ENCODE data around the gene TMEM244. TPM values are rescaled to one million over a fixed set of nuclear protein-coding genes. Genes with fewer than 3 reads are reported as not detected.

Gene TMEM244
- total and polyA plus RNA-seq, 9 of the 15 experiments (the other 6 are each of a cell fraction or from before 2014, with no cell fraction given): not detected

DNA sequence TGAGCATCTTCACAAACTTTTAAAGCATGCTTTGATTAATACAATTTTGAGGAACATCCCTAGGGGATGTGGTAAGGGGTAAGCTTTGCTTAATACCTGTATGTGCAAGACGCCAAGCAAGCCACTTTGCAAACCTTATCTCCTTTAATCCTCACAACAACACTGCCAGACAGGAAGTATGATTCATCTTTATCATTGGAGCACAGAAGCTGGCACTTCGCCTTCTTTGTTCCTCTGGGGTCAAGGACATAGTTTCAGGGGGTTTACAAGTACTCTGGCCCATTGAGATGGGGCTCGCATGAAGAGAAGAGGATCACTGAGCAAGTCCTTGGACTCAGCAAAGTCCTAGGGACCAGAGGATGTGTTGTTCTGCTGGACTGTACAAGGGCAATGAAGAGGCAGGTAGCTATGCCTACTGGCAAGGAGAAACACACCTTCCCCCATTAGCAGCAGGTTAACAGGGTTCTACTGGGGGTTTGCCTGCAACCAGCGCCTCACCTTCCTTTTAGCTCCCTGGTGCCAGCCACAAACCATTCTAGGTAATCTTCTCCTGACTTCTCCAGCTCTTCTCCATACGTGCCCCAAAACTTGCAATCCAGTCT, 8.8 kb downstream of the TMEM244 start (continued):
- TF ChIP-seq RFX5 (IDR thresholded peaks at IDR 0.05; ENCODE audit: low read depth, low read length) (no peak), PURB (CRISPR knock-in tag; IDR thresholded peaks at IDR 0.05; ENCODE audit: low read depth) (no peak), FOXK2 (conservative IDR thresholded peaks at IDR 0.05 in 1 of 2, IDR thresholded peaks at IDR 0.05 in 1 of 2; ENCODE audit: low read depth in 2 of 2) (0 out of 4 replicates have a peak, but pooled peaks have one; percentile 18 to 56), SIN3A (IDR thresholded peaks at IDR 0.05; ENCODE audit: borderline replicate concordance in 2 of 2, control insufficient read depth in 1 of 2, low read depth in 2 of 2, low read length in 2 of 2) (no peak), KAT8 (IDR thresholded peaks at IDR 0.05; ENCODE audit: low read depth) (no peak), NR1H2 (CRISPR knock-in tag; IDR thresholded peaks at IDR 0.05) (no peak), MIER1 (IDR thresholded peaks at IDR 0.05; ENCODE audit: low read depth) (no peak; the same call in 1 of the 2 replicates), EWSR1 (IDR thresholded peaks at IDR 0.05; ENCODE audit: borderline replicate concordance, low read depth, partially characterized antibody) (no peak), SP2 (IDR thresholded peaks at IDR 0.05; ENCODE audit: extremely low read depth, low read depth, low read length, poor library complexity, severe bottlenecking) (no peak), DNMT1 (IDR thresholded peaks at IDR 0.05) (no peak)
- TF ChIP-seq, protein P1, sequence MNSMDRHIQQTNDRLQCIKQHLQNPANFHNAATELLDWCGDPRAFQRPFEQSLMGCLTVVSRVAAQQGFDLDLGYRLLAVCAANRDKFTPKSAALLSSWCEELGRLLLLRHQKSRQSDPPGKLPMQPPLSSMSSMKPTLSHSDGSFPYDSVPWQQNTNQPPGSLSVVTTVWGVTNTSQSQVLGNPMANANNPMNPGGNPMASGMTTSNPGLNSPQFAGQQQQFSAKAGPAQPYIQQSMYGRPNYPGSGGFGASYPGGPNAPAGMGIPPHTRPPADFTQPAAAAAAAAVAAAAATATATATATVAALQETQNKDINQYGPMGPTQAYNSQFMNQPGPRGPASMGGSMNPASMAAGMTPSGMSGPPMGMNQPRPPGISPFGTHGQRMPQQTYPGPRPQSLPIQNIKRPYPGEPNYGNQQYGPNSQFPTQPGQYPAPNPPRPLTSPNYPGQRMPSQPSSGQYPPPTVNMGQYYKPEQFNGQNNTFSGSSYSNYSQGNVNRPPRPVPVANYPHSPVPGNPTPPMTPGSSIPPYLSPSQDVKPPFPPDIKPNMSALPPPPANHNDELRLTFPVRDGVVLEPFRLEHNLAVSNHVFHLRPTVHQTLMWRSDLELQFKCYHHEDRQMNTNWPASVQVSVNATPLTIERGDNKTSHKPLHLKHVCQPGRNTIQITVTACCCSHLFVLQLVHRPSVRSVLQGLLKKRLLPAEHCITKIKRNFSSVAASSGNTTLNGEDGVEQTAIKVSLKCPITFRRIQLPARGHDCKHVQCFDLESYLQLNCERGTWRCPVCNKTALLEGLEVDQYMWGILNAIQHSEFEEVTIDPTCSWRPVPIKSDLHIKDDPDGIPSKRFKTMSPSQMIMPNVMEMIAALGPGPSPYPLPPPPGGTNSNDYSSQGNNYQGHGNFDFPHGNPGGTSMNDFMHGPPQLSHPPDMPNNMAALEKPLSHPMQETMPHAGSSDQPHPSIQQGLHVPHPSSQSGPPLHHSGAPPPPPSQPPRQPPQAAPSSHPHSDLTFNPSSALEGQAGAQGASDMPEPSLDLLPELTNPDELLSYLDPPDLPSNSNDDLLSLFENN (IDR thresholded peaks at IDR 0.05; ENCODE audit: low read depth in 2 of 2, low read length in 2 of 2): peak in 1 of 2 experiments; percentile 88; a peak in 2 of 4 replicates
- TF ChIP-seq, protein P2, sequence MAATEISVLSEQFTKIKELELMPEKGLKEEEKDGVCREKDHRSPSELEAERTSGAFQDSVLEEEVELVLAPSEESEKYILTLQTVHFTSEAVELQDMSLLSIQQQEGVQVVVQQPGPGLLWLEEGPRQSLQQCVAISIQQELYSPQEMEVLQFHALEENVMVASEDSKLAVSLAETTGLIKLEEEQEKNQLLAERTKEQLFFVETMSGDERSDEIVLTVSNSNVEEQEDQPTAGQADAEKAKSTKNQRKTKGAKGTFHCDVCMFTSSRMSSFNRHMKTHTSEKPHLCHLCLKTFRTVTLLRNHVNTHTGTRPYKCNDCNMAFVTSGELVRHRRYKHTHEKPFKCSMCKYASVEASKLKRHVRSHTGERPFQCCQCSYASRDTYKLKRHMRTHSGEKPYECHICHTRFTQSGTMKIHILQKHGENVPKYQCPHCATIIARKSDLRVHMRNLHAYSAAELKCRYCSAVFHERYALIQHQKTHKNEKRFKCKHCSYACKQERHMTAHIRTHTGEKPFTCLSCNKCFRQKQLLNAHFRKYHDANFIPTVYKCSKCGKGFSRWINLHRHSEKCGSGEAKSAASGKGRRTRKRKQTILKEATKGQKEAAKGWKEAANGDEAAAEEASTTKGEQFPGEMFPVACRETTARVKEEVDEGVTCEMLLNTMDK (IDR thresholded peaks at IDR 0.05; ENCODE audit: borderline replicate concordance, insufficient read depth, low read depth, low read length, poor library complexity, severe bottlenecking): no peak
- TF ChIP-seq, protein P3, sequence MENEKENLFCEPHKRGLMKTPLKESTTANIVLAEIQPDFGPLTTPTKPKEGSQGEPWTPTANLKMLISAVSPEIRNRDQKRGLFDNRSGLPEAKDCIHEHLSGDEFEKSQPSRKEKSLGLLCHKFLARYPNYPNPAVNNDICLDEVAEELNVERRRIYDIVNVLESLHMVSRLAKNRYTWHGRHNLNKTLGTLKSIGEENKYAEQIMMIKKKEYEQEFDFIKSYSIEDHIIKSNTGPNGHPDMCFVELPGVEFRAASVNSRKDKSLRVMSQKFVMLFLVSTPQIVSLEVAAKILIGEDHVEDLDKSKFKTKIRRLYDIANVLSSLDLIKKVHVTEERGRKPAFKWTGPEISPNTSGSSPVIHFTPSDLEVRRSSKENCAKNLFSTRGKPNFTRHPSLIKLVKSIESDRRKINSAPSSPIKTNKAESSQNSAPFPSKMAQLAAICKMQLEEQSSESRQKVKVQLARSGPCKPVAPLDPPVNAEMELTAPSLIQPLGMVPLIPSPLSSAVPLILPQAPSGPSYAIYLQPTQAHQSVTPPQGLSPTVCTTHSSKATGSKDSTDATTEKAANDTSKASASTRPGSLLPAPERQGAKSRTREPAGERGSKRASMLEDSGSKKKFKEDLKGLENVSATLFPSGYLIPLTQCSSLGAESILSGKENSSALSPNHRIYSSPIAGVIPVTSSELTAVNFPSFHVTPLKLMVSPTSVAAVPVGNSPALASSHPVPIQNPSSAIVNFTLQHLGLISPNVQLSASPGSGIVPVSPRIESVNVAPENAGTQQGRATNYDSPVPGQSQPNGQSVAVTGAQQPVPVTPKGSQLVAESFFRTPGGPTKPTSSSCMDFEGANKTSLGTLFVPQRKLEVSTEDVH (IDR thresholded peaks at IDR 0.05; ENCODE audit: low read depth, partially characterized antibody): no peak

All from K562 (cell line).